ENCODE results near the gene MAN2B2.

DNA sequence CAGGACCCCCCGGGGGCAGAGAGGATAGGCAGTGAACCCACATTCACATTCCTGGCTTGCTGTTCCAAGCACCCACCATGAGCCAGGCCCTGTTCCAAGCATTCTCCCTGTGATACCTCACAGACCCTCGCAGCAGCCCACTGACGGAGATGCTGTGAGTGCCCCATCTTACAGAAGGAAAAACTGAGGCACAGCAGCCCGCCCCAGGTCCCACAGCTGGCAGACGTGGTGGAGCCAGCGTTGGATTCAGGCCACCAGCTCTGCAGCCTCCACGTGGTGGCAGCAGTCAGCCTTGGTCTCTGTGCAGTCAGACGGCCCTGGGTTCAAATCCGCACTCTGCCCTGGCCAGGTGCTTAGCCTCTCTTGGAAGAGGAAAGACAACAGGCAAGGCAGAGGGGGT lies 16.8 kb downstream of the MAN2B2 start:
- no peak for TF ChIP-seq ZNF274 (IDR thresholded peaks at IDR 0.05; ENCODE audit: low read depth, low read length)
- TF ChIP-seq YY1 (IDR thresholded peaks at IDR 0.05; ENCODE audit: insufficient read depth, insufficient read length): no peak

Data from NT2/D1 (cell line).